NCI-H446 treated with DMSO at 0.1 percent for 48 hours (cell line): Measurements from ENCODE around the gene ARHGAP31.

ENCODE experiments used
- DNase-seq: peaks from one replicate; lab custom pipeline; 2025; lab: John Stamatoyannopoulos, UW

The ARHGAP31 gene

GRCh38 chr3:119437691-119438258 is 143.6 kb downstream of the ARHGAP31 start:
- no peak for DNase-seq

GRCh38 chr3:119443179-119443578 is 149.0 kb downstream of the ARHGAP31 start:
- DNase-seq: no peak

- no peak for DNase-seq
These were observed 150.4 kb downstream of the ARHGAP31 start for GRCh38 chr3:119444590-119444989.

GRCh38 chr3:119453822-119454221 is 159.6 kb downstream of the ARHGAP31 start:
- no peak for DNase-seq

- DNase-seq: no peak
These were observed 162.3 kb downstream of the ARHGAP31 start for GRCh38 chr3:119456469-119456868.

GRCh38 chr3:119457246-119457645 is 163.1 kb downstream of the ARHGAP31 start:
- DNase-seq: no peak

- DNase-seq: peak; percentile 97
These were observed 169.3 kb downstream of the ARHGAP31 start, which contains the start of gene TMEM39A for GRCh38 chr3:119463171-119464169. TMEM39A (minus strand) TSS chr3:119463615; CDS start chr3:119462074, 1,541 bp downstream.

GRCh38 chr3:119468041-119468440 is 173.9 kb downstream of the ARHGAP31 start:
- no peak for DNase-seq

- DNase-seq: no peak
These were observed 175.4 kb downstream of the ARHGAP31 start for GRCh38 chr3:119469418-119470189.
